HepG2 (cell line): ENCODE results near the gene RILP. TPM values are rescaled to one million over a fixed set of nuclear protein-coding genes. Genes with fewer than 3 reads are reported as not detected.

ENCODE experiments used
- ATAC-seq: fragments of 200-7000 bp; cut with Tn5 transposase; 3 replicates; pipeline ENCODE4 v1.9.1; 2020; ENCODE audit warnings: mild to moderate bottlenecking, moderate library complexity
- BruUV-seq: library from RNA; stranded (reverse); fragments of 400-500 nt; replicated peaks from 2 replicates; lab custom pipeline; 2021; lab: Mats Ljungman, UMichigan
- CTCF ChIA-PET: fragments of 300-600 bp; formaldehyde crosslinking; extraction: SDS; loops from one replicate; lab custom pipeline; 2021; ENCODE audit warnings: low total read pairs, inconsistent platforms, low intra/inter-chr PET ratio; lab: Yijun Ruan, JAX
- POLR2A ChIA-PET: fragments of 350-600 bp; sonication (Branson Sonifier 250); formaldehyde crosslinking; loops from one replicate; lab custom pipeline; 2020; ENCODE audit warnings: antibody characterized with exemption, inconsistent platforms; lab: Yijun Ruan, JAX
- DNase-seq: peaks from one replicate; pipeline ENCODE4 v3.0.0-alpha.2; 2015; ENCODE audit warnings: low spot score
- FAIRE-seq: peaks from 3 replicates; lab custom pipeline; 2011; peaks lifted over from hg19 to GRCh38; lab: Jason Lieb, UNC
- H2AFZ ChIP-seq: one replicate; pipeline ENCODE4 v1.6.1; 2011; ENCODE audit warnings: low read length, inconsistent platforms
- H3K27ac ChIP-seq: fragments of 300-600 bp; 3 replicates; pipeline ENCODE4 v1.8.0; 2011; ENCODE audit warnings: mixed run types, mild to moderate bottlenecking, mixed read lengths, low read length, inconsistent platforms; ENCODE audit not compliant: insufficient read depth; ENCODE audit errors: extremely low read length
- H3K27me3 ChIP-seq, 2 experiments: fragments of 200-600 bp in 1 of 2; 2 replicates in 1 of 2; 3 replicates in 1 of 2; pipeline versions ENCODE4 v1.6.0 to v1.8.0; 2011; ENCODE audit warnings: low read length in 2 of 2, mild to moderate bottlenecking in 2 of 2, moderate library complexity in 2 of 2, inconsistent platforms in 1 of 2; ENCODE audit not compliant: insufficient read depth in 2 of 2, control insufficient read depth in 1 of 2
- H3K36me3 ChIP-seq, 2 experiments: fragments of 200-600 bp in 1 of 2; replicated peaks in 1 of 2; 2 replicates in 1 of 2; 3 replicates in 1 of 2; pipeline versions ENCODE4 v1.5.1 to v1.8.0; 2011; ENCODE audit warnings: low read length in 2 of 2, inconsistent platforms in 1 of 2; ENCODE audit not compliant: insufficient read depth in 2 of 2, control insufficient read depth in 1 of 2
- H3K4me1 ChIP-seq: 2 replicates; pipeline ENCODE4 v1.5.1; 2012; ENCODE audit warnings: low read length, inconsistent platforms; ENCODE audit not compliant: insufficient read depth
- H3K4me2 ChIP-seq: 2 replicates; pipeline ENCODE4 v1.6.0; 2011; ENCODE audit warnings: low read depth, low read length, inconsistent platforms
- H3K4me3 ChIP-seq, 3 experiments: fragments of 200-600 bp in 1 of 3; sonication (generic), shearing (Covaris generic) in 1 of 3; replicated peaks in 1 of 3; 2 replicates each; pipeline ENCODE4 v1.5.1; 2011 to 2016; ENCODE audit warnings: low read length in 3 of 3, inconsistent platforms in 2 of 3, low read depth in 2 of 3, mild to moderate bottlenecking in 2 of 3, control low read depth in 1 of 3, mixed read lengths in 1 of 3; ENCODE audit not compliant: insufficient read depth in 1 of 3
- H3K79me2 ChIP-seq: one replicate; pipeline ENCODE4 v1.6.1; 2011; ENCODE audit warnings: low read length, inconsistent platforms; ENCODE audit not compliant: insufficient read depth
- H3K9ac ChIP-seq: 2 replicates; pipeline ENCODE4 v1.6.0; 2011; ENCODE audit warnings: mild to moderate bottlenecking, low read depth, low read length, inconsistent platforms; ENCODE audit not compliant: insufficient read depth
- H3K9me3 ChIP-seq: 2 replicates; pipeline ENCODE4 v1.5.1; 2012; ENCODE audit warnings: mild to moderate bottlenecking, low read length
- H4K20me1 ChIP-seq: 2 replicates; pipeline ENCODE4 v1.6.0; 2011; ENCODE audit warnings: inconsistent platforms, mild to moderate bottlenecking, low read length, moderate library complexity; ENCODE audit not compliant: insufficient read depth
- ARID2 ChIP-seq: sonication (generic); formaldehyde crosslinking; IDR thresholded peaks from 2 replicates; pipeline ENCODE4 v1.8.1; 2022; ENCODE audit warnings: mild to moderate bottlenecking, missing genetic modification reagents, borderline replicate concordance
- DPF2 ChIP-seq: sonication (generic); formaldehyde crosslinking; IDR thresholded peaks from 2 replicates; pipeline ENCODE4 v1.4.0; 2020; ENCODE audit warnings: mild to moderate bottlenecking, low read depth, missing genetic modification reagents, borderline replicate concordance
- ELK4 ChIP-seq: sonication (generic); formaldehyde crosslinking; IDR thresholded peaks from 2 replicates; pipeline ENCODE4 v1.9.0; 2021; ENCODE audit warnings: missing genetic modification reagents, borderline replicate concordance
- HMG20A ChIP-seq: IDR thresholded peaks from 2 replicates; pipeline ENCODE4 v1.6.1; 2016; ENCODE audit warnings: borderline replicate concordance
- HMG20B ChIP-seq: conservative IDR thresholded peaks from 2 replicates; pipeline ENCODE4 v1.6.1; 2016; ENCODE audit warnings: missing genetic modification reagents, missing compliant biosample characterization
- HMGA1 ChIP-seq: sonication (generic); formaldehyde crosslinking; conservative IDR thresholded peaks from 2 replicates; pipeline ENCODE4 v1.4.0; 2020; ENCODE audit warnings: missing genetic modification reagents
- HOXA9 ChIP-seq: sonication (generic); formaldehyde crosslinking; IDR thresholded peaks from 2 replicates; pipeline ENCODE4 v1.8.1; 2022; ENCODE audit warnings: missing genetic modification reagents, mild to moderate bottlenecking, moderate library complexity, borderline replicate concordance
- PCBP2 ChIP-seq: fragments of 200-400 bp; formaldehyde crosslinking; optimal IDR thresholded peaks from 2 replicates; pipeline ENCODE3; 2018; ENCODE audit warnings: low read length, low read depth; ENCODE audit not compliant: poor library complexity, severe bottlenecking
- SKI ChIP-seq: fragments of 450-650 bp; IDR thresholded peaks from one replicate; pipeline ENCODE4 v1.6.1; 2018; ENCODE audit warnings: mild to moderate bottlenecking; ENCODE audit not compliant: partially characterized antibody
- SNRNP70 ChIP-seq: fragments of 200-400 bp; formaldehyde crosslinking; IDR thresholded peaks from 2 replicates; pipeline ENCODE4 v1.6.1; 2017; ENCODE audit warnings: mild to moderate bottlenecking, low read depth, low read length, moderate library complexity
- THYN1 ChIP-seq: sonication (generic); formaldehyde crosslinking; IDR thresholded peaks from 2 replicates; pipeline ENCODE4 v1.8.1; 2023; ENCODE audit warnings: low read depth, mild to moderate bottlenecking, moderate library complexity, missing genetic modification reagents, borderline replicate concordance
- TIGD3 ChIP-seq: sonication (generic); formaldehyde crosslinking; IDR thresholded peaks from 2 replicates; pipeline ENCODE4 v1.5.1; 2020; ENCODE audit warnings: mild to moderate bottlenecking, missing genetic modification reagents, borderline replicate concordance
- TSC22D2 ChIP-seq: sonication (generic); formaldehyde crosslinking; IDR thresholded peaks from 2 replicates; pipeline ENCODE4 v1.5.1; 2020; ENCODE audit warnings: missing genetic modification reagents, mild to moderate bottlenecking, borderline replicate concordance
- ZBTB42 ChIP-seq: sonication (generic); formaldehyde crosslinking; IDR thresholded peaks from 2 replicates; pipeline ENCODE4 v1.5.0; 2020; ENCODE audit warnings: mild to moderate bottlenecking, missing genetic modification reagents
- ZNF121 ChIP-seq: sonication (generic); formaldehyde crosslinking; IDR thresholded peaks from 2 replicates; pipeline ENCODE4 v1.5.0; 2020; ENCODE audit warnings: mild to moderate bottlenecking, missing genetic modification reagents
- ZNF160 ChIP-seq: sonication (generic); formaldehyde crosslinking; IDR thresholded peaks from 2 replicates; pipeline ENCODE4 v1.8.0; 2022; ENCODE audit warnings: mild to moderate bottlenecking, inconsistent platforms, missing genetic modification reagents
- ZNF282 ChIP-seq: fragments of 450-650 bp; IDR thresholded peaks from 2 replicates; pipeline ENCODE4 v1.6.1; 2018; ENCODE audit not compliant: partially characterized antibody
- ZNF644 ChIP-seq: IDR thresholded peaks from 2 replicates; pipeline ENCODE4 v1.6.1; 2016; ENCODE audit warnings: low read depth
- ZNF7 ChIP-seq: IDR thresholded peaks from 2 replicates; pipeline ENCODE4 v1.6.1; 2016; ENCODE audit warnings: missing biosample characterization, missing genetic modification reagents
- ZZZ3 ChIP-seq: sonication (generic); formaldehyde crosslinking; IDR thresholded peaks from 2 replicates; pipeline ENCODE4 v1.4.0; 2020; ENCODE audit warnings: missing genetic modification reagents, mild to moderate bottlenecking, borderline replicate concordance
- WGBS: methylation state at CpG from one replicate; pipeline ENCODE4 v1.1.6; 2017; ENCODE audit warnings: low lambda C conversion rate; 5-methylcytosine and 5-hydroxymethylcytosine counted together
- in situ Hi-C: cut with HindIII; loops from 2 replicates; pipeline ENCODE4 v1.10.0; 2017; ENCODE audit warnings: low pct_unique_long_range_greater_than_20kb; ENCODE audit not compliant: extremely low pct_ligation_motif_present
- intact Hi-C: fragments of 100-400 bp; cut with micrococcal nuclease; formaldehyde crosslinking; loops from one replicate; pipeline ENCODE4 v1.10.0; 2022; ENCODE audit not compliant: unreplicated experiment
- polyA plus RNA-seq, 8 experiments: library from polyadenylated mRNA; depleted of rRNA in 3 of 8; stranded (reverse) in 7 of 8; unstranded in 1 of 8; fragments of >200 nt; fragmentation: Illumina TruSeq in 4 of 8; extraction: Trizol in 4 of 8; gene quantifications; 2 replicates each; pipeline versions ENCODE4 v1.2.1 to v1.2.3, GENCODE V29; 2011 to 2016; ENCODE audit warnings: low read depth in 4 of 8, missing spikeins in 1 of 8, mixed read lengths in 1 of 8; ENCODE audit not compliant: insufficient read depth in 1 of 8
- total RNA-seq, 5 experiments: library from RNA; depleted of rRNA; stranded (reverse); fragments of >200 nt; fragmentation: Illumina TruSeq; extraction: Trizol; gene quantifications; 2 replicates each; pipeline ENCODE4 v1.2.3, GENCODE V29; 2016; ENCODE audit warnings: low read depth in 1 of 5

Gene RILP
- total and polyA plus RNA-seq, 2 of the 13 experiments (the other 11 are each of a cell fraction or from before 2014, with no cell fraction given) = 6.6 to 8.1 TPM

GRCh38 chr17:1695365-1695764, 45.7 kb upstream of the RILP start:
- CTCF ChIA-PET = no interaction called here

GRCh38 chr17:1693339-1693738, 43.7 kb upstream of the RILP start:
- Histone ChIP-seq H2AFZ (no peak overlapping the region), H3K79me2 (no peaks in the 10 kb centered on the region), H4K20me1 (no peaks in the 10 kb centered on the region), H3K4me1 (peaks cover 11% of the 10 kb centered on the region), H3K9me3 (no peaks in the 10 kb centered on the region), H3K4me2 (no peak overlapping the region), H3K27me3 (peaks cover 0 to 1% of the 10 kb centered on the region in 2 experiments; a peak in 1 of 5 replicates), H3K4me3 (no peak overlapping the region), H3K9ac (no peak overlapping the region), H3K36me3 (no peaks in the 10 kb centered on the region), H3K27ac (no peak overlapping the region)
- BruUV-seq = no TSS peak
- no peak for ATAC-seq
- intact Hi-C loops = no loop called here
- ChIA-PET CTCF (no interaction called here), POLR2A (no interaction called here)
- no peak for DNase-seq
- no peak for FAIRE-seq
- WGBS = 51% methylated on average over 7 of the region's 7 CpGs
- in situ Hi-C loops = no loop called here
- TF ChIP-seq ELK4 (CRISPR knock-in tag) = no peak
- no peak for TF ChIP-seq ARID2 (CRISPR knock-in tag)
- TF ChIP-seq SNRNP70 = no peak
- TF ChIP-seq ZNF121 = no peak
- no peak for TF ChIP-seq HMG20A (CRISPR knock-in tag)
- TF ChIP-seq TSC22D2 (CRISPR knock-in tag) = no peak
- no peak for TF ChIP-seq ZNF282
- no peak for TF ChIP-seq SKI
- no peak for TF ChIP-seq TIGD3 (CRISPR knock-in tag)
- TF ChIP-seq HMGA1 = no peak
- no peak for TF ChIP-seq DPF2 (CRISPR knock-in tag)
- TF ChIP-seq ZNF644 (CRISPR knock-in tag) = no peak
- no peak for TF ChIP-seq ZZZ3 (CRISPR knock-in tag)
- no peak for TF ChIP-seq HMG20B (CRISPR knock-in tag)

More at GRCh38 chr17:1695365-1695764, 45.7 kb upstream of the RILP start:
- ATAC-seq = no peak
- Histone ChIP-seq H3K27ac (no peak overlapping the region), H4K20me1 (no peaks in the 10 kb centered on the region), H3K4me3 (no peak overlapping the region), H2AFZ (no peak overlapping the region), H3K4me1 (peaks cover 19% of the 10 kb centered on the region), H3K27me3 (peaks cover 0 to 1% of the 10 kb centered on the region in 2 experiments; a peak in 1 of 5 replicates), H3K4me2 (no peak overlapping the region), H3K36me3 (no peaks in the 10 kb centered on the region), H3K9ac (no peak overlapping the region), H3K79me2 (no peaks in the 10 kb centered on the region), H3K9me3 (no peaks in the 10 kb centered on the region)
- intact Hi-C loops (no loop called here), in situ Hi-C loops (no loop called here)
- TF ChIP-seq HOXA9 (CRISPR knock-in tag) = no peak
- TF ChIP-seq ZBTB42 = no peak
- TF ChIP-seq ZNF7 = no peak
- TF ChIP-seq THYN1 (CRISPR knock-in tag) = no peak
- TF ChIP-seq ZNF160 = no peak
- TF ChIP-seq PCBP2 = no peak
- FAIRE-seq = no peak
- DNase-seq = no peak
- WGBS = 60% methylated on average over 8 of the region's 8 CpGs
- POLR2A ChIA-PET = no interaction called here
- BruUV-seq = no TSS peak
